Measurements from ENCODE around the gene PNCK. TPM values are rescaled to one million over a fixed set of nuclear protein-coding genes. Genes with fewer than 3 reads are reported as not detected.
"Not testable (repeated sequence)": the region's sequence is repeated elsewhere in the genome, so short reads cannot be mapped to it uniquely, and the experiment has no call there.

The PNCK gene
- total and polyA plus RNA-seq, 12 donors, result 2.0 to 15.6 (median 5.7) TPM

- intact Hi-C loops (cut with DNase I), result no loop called here
- WGBS, 2 donors, result 73 to 76% methylated on average over 12 to 14 of the region's 16 CpGs
- peaks cover 0 to 38% (median 0%) of the 10 kb centered on the region in 9 donors for H3K36me3 ChIP-seq
- H3K4me3 ChIP-seq, result no peak overlapping the region
- no peak for DNase-seq
- peaks cover 0 to 4% (median 0%) of the 10 kb centered on the region in 7 donors for H3K27me3 ChIP-seq
- TF ChIP-seq, protein P1, sequence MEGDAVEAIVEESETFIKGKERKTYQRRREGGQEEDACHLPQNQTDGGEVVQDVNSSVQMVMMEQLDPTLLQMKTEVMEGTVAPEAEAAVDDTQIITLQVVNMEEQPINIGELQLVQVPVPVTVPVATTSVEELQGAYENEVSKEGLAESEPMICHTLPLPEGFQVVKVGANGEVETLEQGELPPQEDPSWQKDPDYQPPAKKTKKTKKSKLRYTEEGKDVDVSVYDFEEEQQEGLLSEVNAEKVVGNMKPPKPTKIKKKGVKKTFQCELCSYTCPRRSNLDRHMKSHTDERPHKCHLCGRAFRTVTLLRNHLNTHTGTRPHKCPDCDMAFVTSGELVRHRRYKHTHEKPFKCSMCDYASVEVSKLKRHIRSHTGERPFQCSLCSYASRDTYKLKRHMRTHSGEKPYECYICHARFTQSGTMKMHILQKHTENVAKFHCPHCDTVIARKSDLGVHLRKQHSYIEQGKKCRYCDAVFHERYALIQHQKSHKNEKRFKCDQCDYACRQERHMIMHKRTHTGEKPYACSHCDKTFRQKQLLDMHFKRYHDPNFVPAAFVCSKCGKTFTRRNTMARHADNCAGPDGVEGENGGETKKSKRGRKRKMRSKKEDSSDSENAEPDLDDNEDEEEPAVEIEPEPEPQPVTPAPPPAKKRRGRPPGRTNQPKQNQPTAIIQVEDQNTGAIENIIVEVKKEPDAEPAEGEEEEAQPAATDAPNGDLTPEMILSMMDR (IDR thresholded peaks at IDR 0.05), result no peak
- H3K9me3 ChIP-seq, result no peaks in the 10 kb centered on the region
- H3K27ac ChIP-seq, result peak overlapping the region in 7 of 10 donors; percentile 3 to 87 (median 78)
- H3K4me1 ChIP-seq, result peaks cover 0 to 24% (median 0%) of the 10 kb centered on the region in 9 donors
- ATAC-seq, result peak in 3 of 8 donors; percentile 5 to 31 (median 12)
Measured at GRCh38 chrX:153697924-153698865, 24.6 kb upstream of the PNCK start.

GRCh38 chrX:153696986-153697722 is 23.5 kb upstream of the PNCK start:
- not testable (repeated sequence) for DNase-seq, ATAC-seq
- H3K27ac ChIP-seq, result peak overlapping the region in 3 of 10 donors; percentile 7 to 78 (median 13)

DNA sequence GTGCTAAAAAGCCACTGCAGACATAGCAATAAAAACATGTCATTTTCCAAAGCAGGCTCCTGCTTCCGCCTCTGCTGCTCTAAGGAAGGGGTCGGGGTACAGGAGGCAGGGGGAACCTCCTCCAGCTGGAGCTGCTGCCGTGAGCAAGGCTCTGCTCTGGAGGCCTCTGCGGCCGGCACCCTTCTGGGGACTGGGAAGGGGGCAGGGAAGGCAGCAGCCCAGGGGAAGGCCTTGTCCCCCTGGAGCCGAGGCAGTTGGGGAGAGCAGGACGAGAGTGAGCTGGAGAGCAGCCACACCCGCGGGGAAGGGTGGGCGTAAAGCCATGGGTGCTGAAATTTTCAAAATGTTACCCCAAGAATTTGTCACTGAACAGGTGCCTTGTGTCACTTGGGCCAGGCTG is 22.9 kb upstream of the PNCK start:
- Histone ChIP-seq H3K4me1 (peaks cover 0 to 24% (median 0%) of the 10 kb centered on the region in 9 donors), H3K27ac (peak overlapping the region in 1 of 10 donors; percentile 33), H3K36me3 (peaks cover 0 to 24% (median 0%) of the 10 kb centered on the region in 9 donors)
- ATAC-seq; H3K4me3 ChIP-seq; intact Hi-C loops (cut with DNase I); H3K9me3 ChIP-seq; H3K27me3 ChIP-seq; DNase-seq: not testable (repeated sequence)
- WGBS, 2 donors, result 78 to 83% methylated on average over 10 of the region's 10 CpGs

More at GRCh38 chrX:153696986-153697722, 23.5 kb upstream of the PNCK start:
- Histone ChIP-seq H3K36me3 (peaks cover 0 to 30% (median 0%) of the 10 kb centered on the region in 9 donors), H3K4me1 (peaks cover 0 to 24% (median 0%) of the 10 kb centered on the region in 9 donors)
- intact Hi-C loops (cut with DNase I); H3K4me3 ChIP-seq; H3K9me3 ChIP-seq; H3K27me3 ChIP-seq: not testable (repeated sequence)
- WGBS, 2 donors, result 73 to 80% methylated on average over 16 of the region's 16 CpGs

GRCh38 chrX:153696100-153696499 is 22.5 kb upstream of the PNCK start:
- Histone ChIP-seq H3K9me3 (no peaks in the 10 kb centered on the region), H3K27ac (no peak overlapping the region), H3K27me3 (no peaks in the 10 kb centered on the region), H3K4me3 (no peak overlapping the region), H3K36me3 (peaks cover 0 to 19% (median 0%) of the 10 kb centered on the region in 9 donors), H3K4me1 (peaks cover 0 to 24% (median 0%) of the 10 kb centered on the region in 9 donors)
- TF ChIP-seq, protein P1 (IDR thresholded peaks at IDR 0.05), result no peak
- intact Hi-C loops (cut with DNase I), result no loop called here
- no peak for DNase-seq
- WGBS, 2 donors, result 84 to 85% methylated on average over 15 of the region's 15 CpGs
- ATAC-seq, result no peak

DNA sequence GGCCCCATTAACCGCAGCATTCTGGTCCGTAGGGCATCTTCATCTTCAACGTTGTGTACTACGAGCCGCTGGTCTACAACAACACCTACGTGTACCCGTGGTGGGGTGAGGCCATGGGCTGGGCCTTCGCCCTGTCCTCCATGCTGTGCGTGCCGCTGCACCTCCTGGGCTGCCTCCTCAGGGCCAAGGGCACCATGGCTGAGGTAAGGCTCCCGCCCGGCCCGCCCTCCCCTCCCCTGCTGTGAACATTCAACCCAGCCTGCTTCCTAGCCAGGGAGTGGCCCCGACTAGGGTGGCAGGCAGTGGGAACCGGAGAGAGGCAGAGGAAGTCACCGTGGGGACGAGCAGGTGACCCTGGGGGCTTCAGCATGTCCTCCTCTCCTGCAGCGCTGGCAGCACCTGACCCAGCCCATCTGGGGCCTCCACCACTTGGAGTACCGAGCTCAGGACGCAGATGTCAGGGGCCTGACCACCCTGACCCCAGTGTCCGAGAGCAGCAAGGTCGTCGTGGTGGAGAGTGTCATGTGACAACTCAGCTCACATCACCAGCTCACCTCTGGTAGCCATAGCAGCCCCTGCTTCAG is 21.2 kb upstream of the PNCK start:
- H3K27me3 ChIP-seq, result peaks cover 0 to 3% (median 0%) of the 10 kb centered on the region in 7 donors
- no peaks in the 10 kb centered on the region for H3K9me3 ChIP-seq
- H3K4me1 ChIP-seq, result peaks cover 0 to 32% (median 0%) of the 10 kb centered on the region in 9 donors
- WGBS, 2 donors, result 76 to 86% methylated on average over 12 to 20 of the region's 23 CpGs
- no peak overlapping the region for H3K4me3 ChIP-seq
- TF ChIP-seq, protein P1 (IDR thresholded peaks at IDR 0.05), result no peak
- peak overlapping the region in 1 of 10 donors; percentile 15 for H3K27ac ChIP-seq
- intact Hi-C loops (cut with DNase I), result no loop called here
- H3K36me3 ChIP-seq, result peaks cover 0 to 10% (median 0%) of the 10 kb centered on the region in 9 donors
- DNase-seq, result no peak
- no peak for ATAC-seq

DNA sequence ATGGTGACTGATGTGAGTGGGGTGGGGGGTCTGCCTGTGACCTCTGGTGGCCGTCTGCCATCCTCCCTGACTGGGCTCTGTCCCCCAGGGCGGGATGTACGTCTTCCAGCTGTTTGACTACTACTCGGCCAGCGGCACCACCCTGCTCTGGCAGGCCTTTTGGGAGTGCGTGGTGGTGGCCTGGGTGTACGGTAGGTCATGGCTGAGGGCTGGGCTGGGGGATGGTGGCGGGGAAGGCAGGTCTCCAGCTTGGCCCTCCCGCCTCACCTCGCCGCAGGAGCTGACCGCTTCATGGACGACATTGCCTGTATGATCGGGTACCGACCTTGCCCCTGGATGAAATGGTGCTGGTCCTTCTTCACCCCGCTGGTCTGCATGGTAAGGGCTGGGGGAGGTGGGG is 20.6 kb upstream of the PNCK start:
- intact Hi-C loops (cut with DNase I); H3K36me3 ChIP-seq; H3K4me3 ChIP-seq; H3K27me3 ChIP-seq; ATAC-seq; H3K9me3 ChIP-seq; H3K27ac ChIP-seq; DNase-seq: not testable (repeated sequence)
- 74 to 80% methylated on average over 12 to 16 of the region's 16 CpGs for WGBS, 2 donors
- peaks cover 0 to 29% (median 0%) of the 10 kb centered on the region in 9 donors for H3K4me1 ChIP-seq

Measured in heart right ventricle (tissue), 16 donors.